ENCODE data around the gene FOXJ1. TPM values are rescaled to one million over a fixed set of nuclear protein-coding genes. Genes with fewer than 3 reads are reported as not detected.

The FOXJ1 gene
- total and polyA plus RNA-seq, 2 of the 8 experiments (the other 6 are each of a cell fraction or from before 2014, with no cell fraction given) = 4.7 to 5.4 TPM

DNA sequence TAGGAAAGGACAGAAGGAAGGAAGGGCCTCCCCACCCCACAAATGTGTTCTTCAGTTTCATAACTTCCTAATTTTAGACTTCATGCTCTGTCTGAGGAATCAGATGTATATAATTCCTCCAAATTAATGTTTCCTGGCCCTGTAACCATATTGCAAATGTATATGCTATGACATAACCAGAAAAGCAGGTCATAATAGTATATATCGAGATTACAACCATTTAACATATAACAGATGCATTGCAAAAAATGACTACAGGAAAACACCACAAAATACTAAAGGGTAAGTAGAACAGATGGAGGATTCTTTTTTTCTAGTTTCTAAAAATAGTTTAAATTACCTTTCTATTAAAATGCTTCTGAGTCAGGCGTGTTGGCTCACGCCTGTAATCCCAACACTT, 34.3 kb downstream of the FOXJ1 start:
- FAIRE-seq = no peak
- no peak overlapping the region for H3K27ac ChIP-seq (ENCODE audit: low read depth, low read length)
- CTCF ChIA-PET (ENCODE audit: partially characterized antibody) = interaction anchor here (0.7 to 41.5 kb wide), 12 partner anchors 8 to 563 kb away, joined by 3 to 778 read pairs (median 4); partner anchors contain the start of genes CDK3 and FOXJ1

More for the DNA sequence above, 34.3 kb downstream of the FOXJ1 start:
- Histone ChIP-seq H3K36me3 (ENCODE audit: control insufficient read depth in 2 of 4, insufficient read depth in 4 of 4, low read length in 3 of 4) (peaks cover under 1% of the 10 kb centered on the region in 4 experiments; a peak in 4 of 8 replicates), H3K18ac (ENCODE audit: extremely low read depth, low read length) (no peak overlapping the region), H2AK5ac (ENCODE audit: low read depth, low read length) (no peak overlapping the region), H3K4me1 (replicated peaks in 1 of 4; ENCODE audit: control insufficient read depth in 3 of 4, insufficient read depth in 4 of 4, low read length in 3 of 4) (peaks cover 6 to 16% (median 9%) of the 10 kb centered on the region in 4 experiments; a peak in 6 of 7 replicates), H4K5ac (ENCODE audit: insufficient read length, low read depth, low read length) (peak overlapping the region; percentile 87), H3K23me2 (ENCODE audit: low read depth, low read length) (peaks cover 9% of the 10 kb centered on the region; the same call in 1 of the 2 replicates), H4K91ac (replicated peaks; ENCODE audit: insufficient read length, low read length) (no peak overlapping the region), H3K23ac (ENCODE audit: insufficient read length) (no peak overlapping the region), H3K4me2 (ENCODE audit: insufficient read depth in 1 of 2, low read depth in 2 of 2, low read length in 2 of 2) (peak overlapping the region in 1 of 2 experiments; percentile 47; a peak in 3 of 4 replicates), H3K79me1 (ENCODE audit: low read depth, low read length) (peaks cover 8% of the 10 kb centered on the region), H3K4me3 (ENCODE audit: extremely low read depth in 1 of 4, insufficient read depth in 2 of 4, low read depth in 3 of 4, low read length in 4 of 4) (no peak overlapping the region), H3K14ac (ENCODE audit: insufficient read length) (peak overlapping the region; percentile 84), H3K4ac (replicated peaks; ENCODE audit: insufficient read length, low read depth, low read length) (no peak overlapping the region), H3K56ac (replicated peaks; ENCODE audit: insufficient read length, low read depth, low read length) (no peak overlapping the region), H2BK20ac (ENCODE audit: low read length) (no peak overlapping the region), H3K79me2 (ENCODE audit: control insufficient read depth in 1 of 2, insufficient read depth in 2 of 2, low read length in 2 of 2) (peaks cover 5 to 8% of the 10 kb centered on the region in 2 experiments; a peak in 3 of 4 replicates), H3K9ac (replicated peaks in 1 of 4; ENCODE audit: extremely low read depth in 1 of 4, low read depth in 3 of 4, low read length in 3 of 4) (no peak overlapping the region), H2BK120ac (replicated peaks; ENCODE audit: low read depth, low read length) (no peak overlapping the region), H2BK15ac (ENCODE audit: low read length) (no peak overlapping the region), H2AFZ (ENCODE audit: low read length) (no peak overlapping the region), H3K9me3 (ENCODE audit: insufficient read depth in 2 of 2, low read depth in 1 of 2, low read length in 1 of 2) (no peaks in the 10 kb centered on the region), H4K20me1 (replicated peaks in 1 of 2; ENCODE audit: control insufficient read depth in 1 of 2, insufficient read depth in 2 of 2, low read length in 2 of 2) (no peaks in the 10 kb centered on the region), H2BK5ac (ENCODE audit: low read depth, low read length) (peak overlapping the region; percentile 26; the same call in 1 of the 2 replicates), H2BK12ac (ENCODE audit: low read depth, low read length) (no peak overlapping the region), H4K8ac (ENCODE audit: extremely low read depth, insufficient read depth, low read length) (no peak overlapping the region), H3K27me3 (replicated peaks in 1 of 4; ENCODE audit: control insufficient read depth in 3 of 4, extremely low read depth in 1 of 4, insufficient read depth in 3 of 4, low read length in 3 of 4) (no peaks in the 10 kb centered on the region)
- no peak for DNase-seq (ENCODE audit: low read depth in 1 of 2, low spot score in 2 of 2)
- TF ChIP-seq PHF8 (conservative IDR thresholded peaks at IDR 0.05; ENCODE audit: low read depth, low read length) (no peak), BCL11A (IDR thresholded peaks at IDR 0.05; ENCODE audit: low read depth in 2 of 2, low read length in 2 of 2) (no peak)
- POLR2A ChIA-PET (ENCODE audit: partially characterized antibody) = interaction anchor here (0.6 to 0.8 kb wide), 2 partner anchors 27 to 118 kb away, joined by 3 to 4 read pairs; partner anchors contain the start of gene ZACN
- 97% methylated on average over 3 of the region's 3 CpGs; no CpG with 5 or more reads in 1 of the 2 experiments for WGBS, 2 experiments (ENCODE audit: extremely low coverage in 1 of 2, insufficient coverage in 1 of 2, insufficient read length in 1 of 2, insufficient replicate concordance in 2 of 2, low coverage in 1 of 2, low lambda C conversion rate in 2 of 2, missing lambda C conversion rate in 1 of 2)

All from H1 (cell line).